Right hindlimb (tissue), 1 donor: ENCODE results near the gene ZNF621.

Source experiments
- DNase-seq: peaks from one replicate; pipeline ENCODE4 v3.0.0-alpha.2; 2018

Gene ZNF621

GRCh38 chr3:40524568-40525285 lies at the start of gene ZNF621:
Gene ZNF621 (plus strand): TSS chr3:40524960. CDS start chr3:40525841, 881 bp downstream.
- DNase-seq: peak; percentile 93

- DNase-seq: peak; percentile 85
These were observed 48.0 kb upstream of the ZNF621 start, which contains the start of gene ZNF619 for GRCh38 chr3:40476478-40477470. Gene ZNF619 (plus strand): TSS chr3:40477122. CDS start chr3:40477980, 858 bp downstream.

GRCh38 chr3:40477666-40478065 lies 47.1 kb upstream of the ZNF621 start:
- no peak for DNase-seq

- DNase-seq: no peak
These were observed 37.6 kb upstream of the ZNF621 start for GRCh38 chr3:40487172-40487571.

- no peak for DNase-seq
These were observed 33.8 kb upstream of the ZNF621 start for GRCh38 chr3:40490916-40491315.

GRCh38 chr3:40494698-40495097 lies 30.1 kb upstream of the ZNF621 start:
- no peak for DNase-seq

GRCh38 chr3:40497288-40497687 lies 27.5 kb upstream of the ZNF621 start:
- DNase-seq: no peak

- no peak for DNase-seq
These were observed 24.8 kb upstream of the ZNF621 start for GRCh38 chr3:40499952-40500351.

GRCh38 chr3:40502034-40502433 lies 22.7 kb upstream of the ZNF621 start:
- DNase-seq: no peak

- DNase-seq: no peak
These were observed 19.9 kb upstream of the ZNF621 start for GRCh38 chr3:40504636-40505430.

- peak; percentile 82 for DNase-seq
These were observed 18.9 kb upstream of the ZNF621 start, which contains the start of gene ZNF620 for GRCh38 chr3:40505599-40506462. Gene ZNF620 (plus strand): TSS chr3:40506039. CDS start chr3:40506353, 314 bp downstream.

GRCh38 chr3:40511031-40511718 lies 13.6 kb upstream of the ZNF621 start:
- DNase-seq: no peak

GRCh38 chr3:40516201-40516600 lies 8.6 kb upstream of the ZNF621 start:
- DNase-seq: no peak

GRCh38 chr3:40518067-40518466 lies 6.7 kb upstream of the ZNF621 start:
- DNase-seq: no peak

- no peak for DNase-seq
These were observed 5.9 kb upstream of the ZNF621 start for GRCh38 chr3:40518848-40519247.

GRCh38 chr3:40521254-40521653 lies 3.5 kb upstream of the ZNF621 start:
- no peak for DNase-seq

GRCh38 chr3:40523781-40524180 lies 979 bp upstream of the ZNF621 start:
- DNase-seq: no peak

- no peak for DNase-seq
These were observed 565 bp upstream of the ZNF621 start for GRCh38 chr3:40524222-40524567.

- DNase-seq: no peak
These were observed 3.7 kb downstream of the ZNF621 start for GRCh38 chr3:40528426-40528825.

GRCh38 chr3:40532252-40532651 lies 7.5 kb downstream of the ZNF621 start:
- DNase-seq: no peak

- no peak for DNase-seq
These were observed 9.5 kb downstream of the ZNF621 start for GRCh38 chr3:40534283-40534682.
